K562 (cell line): Measurements from ENCODE around the gene ECD. TPM values are rescaled to one million over a fixed set of nuclear protein-coding genes. Genes with fewer than 3 reads are reported as not detected.

Experiments used
- BRD9 ChIP-seq: fragments of 450-650 bp; IDR thresholded peaks from 2 replicates; pipeline ENCODE4 v1.6.1; 2018; ENCODE audit warnings: low read depth; ENCODE audit not compliant: partially characterized antibody
- CBX5 ChIP-seq: IDR thresholded peaks from 2 replicates; pipeline ENCODE4 v1.6.1; 2014; ENCODE audit warnings: low read depth, borderline replicate concordance
- CCNT2 ChIP-seq: IDR thresholded peaks from 2 replicates; pipeline ENCODE4 v1.6.1; 2011; ENCODE audit warnings: borderline replicate concordance, low read depth, mild to moderate bottlenecking, moderate library complexity, mixed read lengths, low read length; ENCODE audit not compliant: insufficient read length; ENCODE audit errors: extremely low read depth
- CEBPB ChIP-seq: fragments of 450-650 bp; IDR thresholded peaks from 2 replicates; pipeline ENCODE4 v1.6.1; 2016; ENCODE audit warnings: missing genetic modification characterization, missing compliant biosample characterization
- GATA2 ChIP-seq: sonication (generic); formaldehyde crosslinking; IDR thresholded peaks from 2 replicates; pipeline ENCODE4 v1.4.0; 2020; ENCODE audit warnings: mild to moderate bottlenecking, missing genetic modification reagents
- NFIC ChIP-seq: fragments of 450-650 bp; IDR thresholded peaks from 2 replicates; pipeline ENCODE4 v1.6.1; 2017; ENCODE audit warnings: mild to moderate bottlenecking, inconsistent platforms
- RBM34 ChIP-seq: fragments of 200-400 bp; formaldehyde crosslinking; IDR thresholded peaks from 2 replicates; pipeline ENCODE4 v1.6.1; 2018; ENCODE audit warnings: low read length, borderline replicate concordance; ENCODE audit not compliant: insufficient read depth
- SIN3B ChIP-seq: fragments of 450-650 bp; IDR thresholded peaks from 2 replicates; pipeline ENCODE4 v1.6.1; 2017; ENCODE audit warnings: low read depth, mild to moderate bottlenecking, moderate library complexity
- SNIP1 ChIP-seq: fragments of 450-650 bp; IDR thresholded peaks from 2 replicates; pipeline ENCODE4 v1.7.1; 2017; ENCODE audit warnings: low read depth, mild to moderate bottlenecking
- TAF15 ChIP-seq: fragments of 200-400 bp; formaldehyde crosslinking; IDR thresholded peaks from 2 replicates; pipeline ENCODE4 v1.6.1; 2017; ENCODE audit warnings: mild to moderate bottlenecking, low read depth, low read length, moderate library complexity
- TOE1 ChIP-seq, 2 experiments: fragments of 450-650 bp in 1 of 2; sonication (generic) in 1 of 2; formaldehyde crosslinking in 1 of 2; IDR thresholded peaks; 2 replicates each; pipeline versions ENCODE4 v1.7.1 to v1.8.0; 2016 to 2022; ENCODE audit warnings: borderline replicate concordance in 2 of 2, mild to moderate bottlenecking in 2 of 2, antibody characterized with exemption in 1 of 2, inconsistent platforms in 1 of 2, low read depth in 1 of 2, missing genetic modification reagents in 1 of 2, moderate library complexity in 1 of 2
- ZNF124 ChIP-seq: sonication (generic); formaldehyde crosslinking; IDR thresholded peaks from 2 replicates; pipeline ENCODE4 v1.8.1; 2022; ENCODE audit warnings: missing genetic modification reagents
- ZNF165 ChIP-seq: fragments of 250-450 bp; sonication (Bioruptor Pico); IDR thresholded peaks from 2 replicates; pipeline ENCODE4 v1.4.0; 2020; ENCODE audit warnings: borderline replicate concordance
- ZNF217 ChIP-seq: sonication (generic); formaldehyde crosslinking; IDR thresholded peaks from 2 replicates; pipeline ENCODE4 v1.8.0; 2022; ENCODE audit warnings: mild to moderate bottlenecking, missing genetic modification reagents
- ZNF41 ChIP-seq: fragments of 250-450 bp; sonication (Bioruptor Pico); conservative IDR thresholded peaks from 2 replicates; pipeline ENCODE4 v1.4.0; 2020; ENCODE audit warnings: mild to moderate bottlenecking
- ZNF583 ChIP-seq: fragments of 250-450 bp; sonication (Bioruptor Pico); IDR thresholded peaks from 2 replicates; pipeline ENCODE4 v1.4.0; 2020
- polyA plus RNA-seq, 8 experiments: library from polyadenylated mRNA; depleted of rRNA in 4 of 8; stranded (reverse) in 5 of 8; unstranded in 3 of 8; fragments of >200 nt; fragmentation: Nextera tagmentation in 2 of 8; fragmentation: Illumina TruSeq in 1 of 8; extraction: Ambion mirVana in 2 of 8; extraction: Trizol in 1 of 8; gene quantifications; 2 replicates each; pipeline versions ENCODE4 v1.2.1 to v1.2.3, GENCODE V29; 2011 to 2014; ENCODE audit warnings: inconsistent platforms in 1 of 8, missing spikeins in 1 of 8
- total RNA-seq, 7 experiments: library from RNA; depleted of rRNA in 6 of 7; stranded (reverse); fragments of >200 nt in 6 of 7; fragmentation: Illumina TruSeq in 2 of 7; extraction: Trizol in 2 of 7; gene quantifications; 2 replicates each; pipeline versions ENCODE4 v1.2.1 to v1.2.3, GENCODE V29; 2011 to 2021; ENCODE audit warnings: low replicate concordance in 1 of 7
- TF ChIP-seq, protein P1 (sequence below): fragments of 450-650 bp; IDR thresholded peaks from 2 replicates; pipeline ENCODE4 v1.7.1; 2018; ENCODE audit warnings: mild to moderate bottlenecking, low read depth; ENCODE audit not compliant: partially characterized antibody
- TF ChIP-seq, protein P2 (sequence below): fragments of 250-450 bp; sonication (Bioruptor Pico); IDR thresholded peaks from 2 replicates; pipeline ENCODE4 v1.5.1; 2021; ENCODE audit warnings: mild to moderate bottlenecking
- TF ChIP-seq, protein P3 (sequence below): sonication (generic); formaldehyde crosslinking; IDR thresholded peaks from 2 replicates; pipeline ENCODE4 v1.8.0; 2022; ENCODE audit warnings: mild to moderate bottlenecking, missing genetic modification reagents
- TF ChIP-seq, protein P4 (sequence below), 2 experiments: fragments of 450-650 bp in 1 of 2; sonication (generic) in 1 of 2; formaldehyde crosslinking in 1 of 2; IDR thresholded peaks in 1 of 2; conservative IDR thresholded peaks in 1 of 2; 2 replicates each; pipeline versions ENCODE4 v1.6.1 to v1.8.1; 2016 to 2023; ENCODE audit warnings: mild to moderate bottlenecking in 2 of 2, moderate library complexity in 2 of 2, inconsistent platforms in 1 of 2, missing genetic modification reagents in 1 of 2

Gene ECD
- total and polyA plus RNA-seq, 9 of the 15 experiments (the other 6 are each of a cell fraction or from before 2014, with no cell fraction given) = 33.5 to 79.9 (median 53.2) TPM

DNA sequence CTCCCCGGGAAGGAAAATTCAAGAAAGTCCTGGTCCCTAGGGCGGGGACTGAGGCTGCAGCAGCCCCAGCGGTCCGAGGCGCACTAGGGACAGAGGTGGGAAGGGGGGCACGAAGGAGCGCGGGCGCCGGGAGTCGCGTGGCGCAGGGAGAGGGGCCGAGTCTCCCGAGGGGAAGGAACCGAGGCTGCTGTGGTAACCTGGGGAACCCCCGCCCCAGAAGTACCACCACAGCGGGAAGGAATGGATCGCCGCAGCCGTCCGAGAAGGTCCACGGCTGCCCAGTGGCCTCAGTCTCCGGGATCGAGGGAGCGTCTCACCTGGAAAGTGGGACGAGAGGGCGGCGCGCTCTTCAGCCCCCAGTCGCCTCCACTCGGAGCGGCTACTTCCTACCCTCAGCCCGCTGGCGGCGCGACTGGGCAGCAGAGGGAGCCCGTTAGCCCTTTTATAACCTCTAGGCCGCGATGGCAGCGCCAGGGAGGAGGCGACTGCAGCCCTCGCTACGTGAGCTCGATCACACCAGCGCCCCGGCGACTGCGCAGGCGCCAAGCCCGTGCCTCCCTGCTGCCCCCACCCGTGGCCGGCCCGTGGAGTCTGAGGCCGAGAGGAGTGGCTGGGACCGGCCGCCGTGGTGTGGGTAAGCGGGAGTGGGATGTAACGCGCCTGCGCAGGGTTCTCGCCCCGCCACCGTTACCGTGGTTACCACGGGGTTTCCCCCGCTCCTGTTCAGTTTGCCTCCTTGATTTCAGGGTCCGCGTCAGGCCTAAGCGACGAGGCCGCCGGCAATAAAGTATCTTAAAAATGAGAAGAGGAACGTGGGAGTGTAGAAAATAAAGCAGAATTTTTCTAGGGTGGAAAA is 71.1 kb downstream of the ECD start, which contains the start of gene P4HA1 (continued):
- TF ChIP-seq, protein P1, sequence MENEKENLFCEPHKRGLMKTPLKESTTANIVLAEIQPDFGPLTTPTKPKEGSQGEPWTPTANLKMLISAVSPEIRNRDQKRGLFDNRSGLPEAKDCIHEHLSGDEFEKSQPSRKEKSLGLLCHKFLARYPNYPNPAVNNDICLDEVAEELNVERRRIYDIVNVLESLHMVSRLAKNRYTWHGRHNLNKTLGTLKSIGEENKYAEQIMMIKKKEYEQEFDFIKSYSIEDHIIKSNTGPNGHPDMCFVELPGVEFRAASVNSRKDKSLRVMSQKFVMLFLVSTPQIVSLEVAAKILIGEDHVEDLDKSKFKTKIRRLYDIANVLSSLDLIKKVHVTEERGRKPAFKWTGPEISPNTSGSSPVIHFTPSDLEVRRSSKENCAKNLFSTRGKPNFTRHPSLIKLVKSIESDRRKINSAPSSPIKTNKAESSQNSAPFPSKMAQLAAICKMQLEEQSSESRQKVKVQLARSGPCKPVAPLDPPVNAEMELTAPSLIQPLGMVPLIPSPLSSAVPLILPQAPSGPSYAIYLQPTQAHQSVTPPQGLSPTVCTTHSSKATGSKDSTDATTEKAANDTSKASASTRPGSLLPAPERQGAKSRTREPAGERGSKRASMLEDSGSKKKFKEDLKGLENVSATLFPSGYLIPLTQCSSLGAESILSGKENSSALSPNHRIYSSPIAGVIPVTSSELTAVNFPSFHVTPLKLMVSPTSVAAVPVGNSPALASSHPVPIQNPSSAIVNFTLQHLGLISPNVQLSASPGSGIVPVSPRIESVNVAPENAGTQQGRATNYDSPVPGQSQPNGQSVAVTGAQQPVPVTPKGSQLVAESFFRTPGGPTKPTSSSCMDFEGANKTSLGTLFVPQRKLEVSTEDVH = peak; percentile 52
- TF ChIP-seq ZNF583 (CRISPR knock-in tag) (no peak), ZNF124 (CRISPR knock-in tag) (no peak), CEBPB (tag) (no peak), BRD9 (peak; percentile 38), TOE1 (IDR thresholded peaks at IDR 0.05; ENCODE audit: borderline replicate concordance) (peak; percentile 66), TOE1 (CRISPR knock-in tag; IDR thresholded peaks at IDR 0.05; ENCODE audit: borderline replicate concordance, low read depth) (no peak), TAF15 (no peak), CBX5 (no peak), ZNF41 (CRISPR knock-in tag) (0 out of 2 replicates have a peak, but pooled peaks have one; percentile 22), RBM34 (no peak), SIN3B (no peak; the same call in 1 of the 2 replicates), NFIC (peak; percentile 52), ZNF165 (CRISPR knock-in tag) (no peak), SNIP1 (no peak), CCNT2 (peak; percentile 97), GATA2 (peak; percentile 6; the same call in 1 of the 2 replicates), ZNF217 (CRISPR knock-in tag) (no peak)
- TF ChIP-seq, protein P2, sequence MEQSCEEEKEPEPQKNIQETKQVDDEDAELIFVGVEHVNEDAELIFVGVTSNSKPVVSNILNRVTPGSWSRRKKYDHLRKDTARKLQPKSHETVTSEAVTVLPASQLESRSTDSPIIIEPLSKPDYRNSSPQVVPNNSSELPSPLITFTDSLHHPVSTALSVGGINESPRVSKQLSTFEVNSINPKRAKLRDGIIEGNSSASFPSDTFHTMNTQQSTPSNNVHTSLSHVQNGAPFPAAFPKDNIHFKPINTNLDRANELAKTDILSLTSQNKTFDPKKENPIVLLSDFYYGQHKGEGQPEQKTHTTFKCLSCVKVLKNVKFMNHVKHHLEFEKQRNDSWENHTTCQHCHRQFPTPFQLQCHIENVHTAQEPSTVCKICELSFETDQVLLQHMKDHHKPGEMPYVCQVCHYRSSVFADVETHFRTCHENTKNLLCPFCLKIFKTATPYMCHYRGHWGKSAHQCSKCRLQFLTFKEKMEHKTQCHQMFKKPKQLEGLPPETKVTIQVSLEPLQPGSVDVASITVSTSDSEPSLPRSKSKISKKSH (CRISPR knock-in tag) = no peak
- TF ChIP-seq, protein P3, sequence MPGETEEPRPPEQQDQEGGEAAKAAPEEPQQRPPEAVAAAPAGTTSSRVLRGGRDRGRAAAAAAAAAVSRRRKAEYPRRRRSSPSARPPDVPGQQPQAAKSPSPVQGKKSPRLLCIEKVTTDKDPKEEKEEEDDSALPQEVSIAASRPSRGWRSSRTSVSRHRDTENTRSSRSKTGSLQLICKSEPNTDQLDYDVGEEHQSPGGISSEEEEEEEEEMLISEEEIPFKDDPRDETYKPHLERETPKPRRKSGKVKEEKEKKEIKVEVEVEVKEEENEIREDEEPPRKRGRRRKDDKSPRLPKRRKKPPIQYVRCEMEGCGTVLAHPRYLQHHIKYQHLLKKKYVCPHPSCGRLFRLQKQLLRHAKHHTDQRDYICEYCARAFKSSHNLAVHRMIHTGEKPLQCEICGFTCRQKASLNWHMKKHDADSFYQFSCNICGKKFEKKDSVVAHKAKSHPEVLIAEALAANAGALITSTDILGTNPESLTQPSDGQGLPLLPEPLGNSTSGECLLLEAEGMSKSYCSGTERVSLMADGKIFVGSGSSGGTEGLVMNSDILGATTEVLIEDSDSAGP (CRISPR knock-in tag) = peak; percentile 41; the same call in 1 of the 2 replicates
- TF ChIP-seq, protein P4, sequence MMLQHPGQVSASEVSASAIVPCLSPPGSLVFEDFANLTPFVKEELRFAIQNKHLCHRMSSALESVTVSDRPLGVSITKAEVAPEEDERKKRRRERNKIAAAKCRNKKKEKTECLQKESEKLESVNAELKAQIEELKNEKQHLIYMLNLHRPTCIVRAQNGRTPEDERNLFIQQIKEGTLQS (IDR thresholded peaks at IDR 0.05) = no peak
- TF ChIP-seq, protein P4 (CRISPR knock-in tag; conservative IDR thresholded peaks at IDR 0.05) = peak; percentile 83
